Prostate gland (tissue), 2 donors: ENCODE measurements around the gene NGRN.

Experiments used
- POLR2A ChIP-seq: fragments of 450-650 bp; IDR thresholded peaks from one replicate; pipeline ENCODE4 v1.6.1; 2016; ENCODE audit warnings: antibody characterized with exemption, mild to moderate bottlenecking
- POLR2AphosphoS5 ChIP-seq: sonication (generic); formaldehyde crosslinking; IDR thresholded peaks from one replicate; pipeline ENCODE4 v1.6.1; 2017; ENCODE audit warnings: antibody characterized with exemption
- TF ChIP-seq, protein P1 (sequence below), 4 experiments: fragments of 200-600 bp in 2 of 4; fragments of 450-650 bp in 2 of 4; sonication (generic) in 2 of 4; IDR thresholded peaks; 1 replicate in 3 of 4; 2 replicates in 1 of 4; pipeline ENCODE4 v1.5.1; 2016 to 2019; ENCODE audit warnings: antibody characterized with exemption in 4 of 4, mild to moderate bottlenecking in 2 of 4, moderate library complexity in 2 of 4

DNA sequence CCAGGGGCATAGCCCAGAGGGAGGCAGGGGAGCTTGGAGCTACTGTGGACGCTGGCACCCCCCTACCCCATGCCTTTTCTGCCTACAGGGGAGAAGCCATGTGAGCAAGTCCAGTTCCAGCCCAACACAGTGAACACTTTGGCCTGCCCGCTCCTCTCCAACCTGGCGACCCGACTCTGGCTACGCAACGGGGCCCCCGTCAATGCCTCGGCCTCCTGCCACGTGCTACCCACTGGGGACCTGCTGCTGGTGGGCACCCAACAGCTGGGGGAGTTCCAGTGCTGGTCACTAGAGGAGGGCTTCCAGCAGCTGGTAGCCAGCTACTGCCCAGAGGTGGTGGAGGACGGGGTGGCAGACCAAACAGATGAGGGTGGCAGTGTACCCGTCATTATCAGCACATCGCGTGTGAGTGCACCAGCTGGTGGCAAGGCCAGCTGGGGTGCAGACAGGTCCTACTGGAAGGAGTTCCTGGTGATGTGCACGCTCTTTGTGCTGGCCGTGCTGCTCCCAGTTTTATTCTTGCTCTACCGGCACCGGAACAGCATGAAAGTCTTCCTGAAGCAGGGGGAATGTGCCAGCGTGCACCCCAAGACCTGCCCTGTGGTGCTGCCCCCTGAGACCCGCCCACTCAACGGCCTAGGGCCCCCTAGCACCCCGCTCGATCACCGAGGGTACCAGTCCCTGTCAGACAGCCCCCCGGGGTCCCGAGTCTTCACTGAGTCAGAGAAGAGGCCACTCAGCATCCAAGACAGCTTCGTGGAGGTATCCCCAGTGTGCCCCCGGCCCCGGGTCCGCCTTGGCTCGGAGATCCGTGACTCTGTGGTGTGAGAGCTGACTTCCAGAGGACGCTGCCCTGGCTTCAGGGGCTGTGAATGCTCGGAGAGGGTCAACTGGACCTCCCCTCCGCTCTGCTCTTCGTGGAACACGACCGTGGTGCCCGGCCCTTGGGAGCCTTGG is 37.4 kb upstream of the NGRN start:
- TF ChIP-seq, protein P1, sequence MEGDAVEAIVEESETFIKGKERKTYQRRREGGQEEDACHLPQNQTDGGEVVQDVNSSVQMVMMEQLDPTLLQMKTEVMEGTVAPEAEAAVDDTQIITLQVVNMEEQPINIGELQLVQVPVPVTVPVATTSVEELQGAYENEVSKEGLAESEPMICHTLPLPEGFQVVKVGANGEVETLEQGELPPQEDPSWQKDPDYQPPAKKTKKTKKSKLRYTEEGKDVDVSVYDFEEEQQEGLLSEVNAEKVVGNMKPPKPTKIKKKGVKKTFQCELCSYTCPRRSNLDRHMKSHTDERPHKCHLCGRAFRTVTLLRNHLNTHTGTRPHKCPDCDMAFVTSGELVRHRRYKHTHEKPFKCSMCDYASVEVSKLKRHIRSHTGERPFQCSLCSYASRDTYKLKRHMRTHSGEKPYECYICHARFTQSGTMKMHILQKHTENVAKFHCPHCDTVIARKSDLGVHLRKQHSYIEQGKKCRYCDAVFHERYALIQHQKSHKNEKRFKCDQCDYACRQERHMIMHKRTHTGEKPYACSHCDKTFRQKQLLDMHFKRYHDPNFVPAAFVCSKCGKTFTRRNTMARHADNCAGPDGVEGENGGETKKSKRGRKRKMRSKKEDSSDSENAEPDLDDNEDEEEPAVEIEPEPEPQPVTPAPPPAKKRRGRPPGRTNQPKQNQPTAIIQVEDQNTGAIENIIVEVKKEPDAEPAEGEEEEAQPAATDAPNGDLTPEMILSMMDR (IDR thresholded peaks at IDR 0.05), result no peak
- TF ChIP-seq POLR2A (no peak), POLR2AphosphoS5 (no peak)
